Hepatocyte (in vitro differentiated cells): Measurements from ENCODE around the gene FRAT2.

ENCODE experiments used
- EZH2 ChIP-seq: fragments of 200-600 bp; sonication (generic); IDR thresholded peaks from 2 replicates; pipeline ENCODE4 v1.6.1; 2016; ENCODE audit warnings: antibody characterized with exemption, mild to moderate bottlenecking, borderline replicate concordance
- EZH2phosphoT487 ChIP-seq: fragments of 200-600 bp; sonication (generic); IDR thresholded peaks from one replicate; pipeline ENCODE4 v1.6.1; 2018; ENCODE audit warnings: antibody characterized with exemption, mild to moderate bottlenecking, low read depth, moderate library complexity; ENCODE audit not compliant: unreplicated experiment, severe bottlenecking
- TF ChIP-seq, protein P1 (sequence below): fragments of 200-600 bp; sonication (generic); IDR thresholded peaks from 2 replicates; pipeline ENCODE4 v1.5.1; 2016; ENCODE audit warnings: antibody characterized with exemption, mild to moderate bottlenecking; ENCODE audit not compliant: poor library complexity

DNA sequence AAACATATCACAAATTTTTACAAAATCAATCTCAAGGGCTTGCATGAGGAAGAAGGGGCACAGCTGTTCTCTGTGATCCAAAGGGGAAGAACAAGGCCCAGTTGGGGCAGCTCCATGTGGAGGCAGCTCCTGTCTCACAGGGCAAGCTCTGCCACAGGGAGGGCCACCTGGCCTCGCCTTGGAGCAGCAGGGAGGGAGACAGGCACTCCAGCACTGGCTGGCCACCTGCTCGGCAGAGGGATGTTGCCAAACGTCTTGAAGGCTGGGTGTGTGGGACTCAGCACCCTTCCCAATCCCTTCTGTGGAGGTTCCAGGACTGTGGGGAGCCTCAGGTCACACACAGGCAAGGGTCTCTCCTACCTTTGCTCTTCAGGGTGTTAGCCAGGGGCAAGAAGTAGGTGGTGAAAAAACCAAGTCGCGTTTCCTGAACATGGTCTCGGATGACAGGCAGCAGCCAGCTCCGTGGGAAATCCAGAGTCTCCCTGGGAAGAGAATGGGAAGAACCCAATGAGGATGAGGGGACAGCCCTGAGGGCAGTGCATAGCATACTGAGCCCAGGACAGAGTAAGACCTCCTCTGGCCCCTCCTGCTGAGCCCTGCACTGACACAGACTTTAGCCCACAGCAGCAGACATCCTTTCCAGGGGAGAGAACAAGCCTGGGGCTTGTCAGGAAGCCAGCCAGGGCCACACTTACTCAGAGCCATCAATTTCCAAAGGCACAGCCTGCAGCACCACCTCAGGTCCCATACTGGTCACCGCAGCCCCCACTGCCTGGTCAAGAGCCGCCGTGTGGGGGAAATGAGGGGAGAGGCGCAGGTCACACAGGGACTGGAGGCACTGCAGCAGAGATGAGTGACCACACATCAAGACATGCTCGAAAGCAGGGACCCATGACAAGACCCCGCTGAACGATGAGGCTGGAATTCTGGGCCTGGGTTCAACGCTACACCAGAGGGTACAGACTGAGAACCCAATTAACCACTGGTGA is 44.7 kb upstream of the FRAT2 start:
- TF ChIP-seq, protein P1, sequence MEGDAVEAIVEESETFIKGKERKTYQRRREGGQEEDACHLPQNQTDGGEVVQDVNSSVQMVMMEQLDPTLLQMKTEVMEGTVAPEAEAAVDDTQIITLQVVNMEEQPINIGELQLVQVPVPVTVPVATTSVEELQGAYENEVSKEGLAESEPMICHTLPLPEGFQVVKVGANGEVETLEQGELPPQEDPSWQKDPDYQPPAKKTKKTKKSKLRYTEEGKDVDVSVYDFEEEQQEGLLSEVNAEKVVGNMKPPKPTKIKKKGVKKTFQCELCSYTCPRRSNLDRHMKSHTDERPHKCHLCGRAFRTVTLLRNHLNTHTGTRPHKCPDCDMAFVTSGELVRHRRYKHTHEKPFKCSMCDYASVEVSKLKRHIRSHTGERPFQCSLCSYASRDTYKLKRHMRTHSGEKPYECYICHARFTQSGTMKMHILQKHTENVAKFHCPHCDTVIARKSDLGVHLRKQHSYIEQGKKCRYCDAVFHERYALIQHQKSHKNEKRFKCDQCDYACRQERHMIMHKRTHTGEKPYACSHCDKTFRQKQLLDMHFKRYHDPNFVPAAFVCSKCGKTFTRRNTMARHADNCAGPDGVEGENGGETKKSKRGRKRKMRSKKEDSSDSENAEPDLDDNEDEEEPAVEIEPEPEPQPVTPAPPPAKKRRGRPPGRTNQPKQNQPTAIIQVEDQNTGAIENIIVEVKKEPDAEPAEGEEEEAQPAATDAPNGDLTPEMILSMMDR, result no peak
- TF ChIP-seq EZH2, result no peak
- TF ChIP-seq EZH2phosphoT487, result no peak
